ENCODE measurements around the gene OSM.
"Not testable (repeated sequence)": the region's sequence is repeated elsewhere in the genome, so short reads cannot be mapped to it uniquely, and the experiment has no call there.

OSM gene

DNA sequence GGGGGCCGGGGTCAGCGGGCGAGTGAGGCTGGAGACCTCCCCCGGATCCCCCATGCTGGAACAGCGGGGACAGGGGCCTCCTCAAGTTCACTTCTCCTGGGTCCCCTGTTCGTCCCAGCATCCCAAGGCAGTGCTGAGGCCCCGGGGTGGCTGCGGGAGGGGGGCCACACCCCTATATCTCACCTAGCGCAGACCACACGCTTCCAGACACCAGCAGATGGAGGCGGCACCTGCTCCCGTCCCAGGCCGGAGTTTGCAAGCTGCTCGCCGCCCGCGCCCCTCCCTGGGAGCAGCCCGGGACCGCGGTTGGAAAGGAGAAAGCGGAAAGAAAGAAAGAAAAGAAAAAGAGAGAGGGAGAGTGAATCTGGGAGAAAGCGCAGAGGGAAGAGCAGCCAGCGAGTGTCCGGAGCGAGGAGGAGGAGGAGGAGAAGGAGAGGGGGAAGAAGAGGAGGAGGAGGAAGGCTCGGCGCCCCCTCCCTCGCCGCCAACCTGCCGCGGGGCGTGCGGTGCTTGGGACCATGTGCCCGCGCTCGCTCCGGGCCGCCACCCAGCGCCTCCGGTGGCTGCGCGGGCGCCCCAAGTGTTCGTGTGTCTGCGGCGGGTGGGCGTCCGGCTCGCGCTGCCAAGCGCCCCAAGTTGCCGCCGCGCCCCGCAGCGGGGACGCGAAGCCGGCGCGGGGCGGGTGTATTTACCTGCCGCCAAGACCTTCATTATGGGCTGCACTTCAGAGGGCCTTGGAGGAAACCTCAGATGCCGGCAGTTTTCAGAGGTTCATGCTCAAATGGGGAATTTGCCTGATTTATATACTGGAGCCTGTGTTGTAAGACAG is 20.5 kb downstream of the OSM start, which contains the start of gene LIF:
LIF (minus strand) TSS at position 775 of the 829 bp plus-strand sequence; CDS start at position 711, 64 bp downstream.
- peak in 3 of 56 donors; percentile 21 to 29 (median 24) for DNase-seq

GRCh38 chr22:30245181-30245984 is 21.3 kb downstream of the OSM start:
- no peak for DNase-seq

DNA sequence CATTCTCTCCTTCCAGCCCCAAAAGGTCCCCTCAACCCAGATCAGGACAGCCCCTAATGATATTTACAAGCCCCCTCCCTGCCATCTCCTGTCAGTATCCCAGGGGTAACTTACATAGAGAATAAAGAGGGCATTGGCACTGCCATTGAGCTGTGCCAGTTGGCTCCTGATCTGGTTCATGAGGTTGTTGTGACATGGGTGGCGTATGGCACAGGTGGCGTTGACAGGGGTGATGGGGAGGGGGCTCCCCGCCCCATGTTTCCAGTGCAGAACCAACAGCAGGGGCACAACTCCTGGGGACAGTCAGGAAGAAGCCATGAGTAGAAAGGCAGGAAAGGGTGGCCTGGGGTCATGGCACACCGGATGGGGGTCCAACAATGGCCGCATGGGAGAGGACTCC is 22.0 kb downstream of the OSM start:
- DNase-seq = no peak

- no peak for DNase-seq
Measured at GRCh38 chr22:30244066-30244465, 22.6 kb downstream of the OSM start.

DNA sequence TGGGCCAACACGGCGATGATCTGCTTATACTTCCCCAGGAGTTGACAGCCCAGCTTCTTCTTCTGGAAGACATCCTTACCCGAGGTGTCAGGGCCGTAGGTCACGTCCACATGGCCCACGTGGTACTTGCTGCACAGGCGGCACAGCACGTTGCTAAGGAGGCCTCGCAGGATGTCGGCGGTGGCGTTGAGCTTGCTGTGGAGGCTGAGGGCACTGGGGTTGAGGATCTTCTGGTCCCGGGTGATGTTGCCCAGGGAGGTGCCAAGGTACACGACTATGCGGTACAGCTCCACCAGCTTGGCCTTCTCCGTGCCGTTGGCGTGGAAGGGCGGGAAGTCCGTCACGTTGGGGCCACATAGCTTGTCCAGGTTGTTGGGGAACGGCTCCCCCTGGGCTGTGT is 23.0 kb downstream of the OSM start:
- no peak for DNase-seq

GRCh38 chr22:30241576-30242371 is 24.9 kb downstream of the OSM start:
- no peak for DNase-seq

GRCh38 chr22:30240541-30241417 is 25.9 kb downstream of the OSM start:
- DNase-seq = no peak

DNA sequence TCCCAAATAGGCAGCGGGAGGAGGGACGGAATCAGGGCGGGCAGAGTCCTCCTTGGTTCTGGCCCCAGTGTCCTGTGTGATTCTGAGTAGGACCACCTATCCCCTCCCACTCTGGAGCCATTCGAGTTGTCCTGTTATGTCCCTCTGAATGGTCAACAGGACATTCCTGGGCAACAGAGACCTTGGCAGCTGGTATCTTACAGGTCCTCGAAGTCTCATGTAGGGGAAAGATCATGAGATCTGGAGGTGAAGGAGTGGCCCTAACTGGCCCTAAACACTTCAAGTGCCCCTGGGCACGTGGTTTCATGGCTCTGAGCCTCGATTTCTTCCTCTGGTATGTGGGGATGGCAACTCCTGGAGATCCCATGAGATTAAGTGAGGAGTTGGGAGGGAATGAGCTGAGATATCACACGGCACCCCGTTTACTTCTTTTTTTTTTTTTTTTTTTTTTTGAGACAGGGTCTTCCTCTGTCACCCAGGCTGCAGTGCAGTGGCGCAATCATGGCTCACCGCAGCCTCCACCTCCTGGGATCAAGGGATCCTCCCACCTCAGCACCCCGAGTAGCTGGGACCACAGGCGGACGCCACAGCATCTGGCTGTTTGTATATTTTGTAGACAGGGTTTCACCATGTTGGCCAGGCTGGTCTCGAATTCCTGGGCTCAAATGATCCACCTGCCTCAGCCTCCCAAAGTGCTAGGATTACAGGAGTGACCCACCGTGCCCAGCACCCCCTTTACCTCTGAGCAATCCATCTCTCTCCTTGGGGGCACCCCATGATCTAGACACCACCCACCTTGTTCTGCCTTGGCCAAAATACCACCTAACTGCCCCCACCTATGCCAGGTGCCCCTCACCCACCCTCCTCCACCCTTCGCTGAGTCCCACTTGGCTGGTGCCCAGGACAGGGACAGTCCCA is 26.9 kb downstream of the OSM start:
- DNase-seq = no peak

- DNase-seq = no peak
Measured at GRCh38 chr22:30238661-30239487, 27.8 kb downstream of the OSM start.

DNA sequence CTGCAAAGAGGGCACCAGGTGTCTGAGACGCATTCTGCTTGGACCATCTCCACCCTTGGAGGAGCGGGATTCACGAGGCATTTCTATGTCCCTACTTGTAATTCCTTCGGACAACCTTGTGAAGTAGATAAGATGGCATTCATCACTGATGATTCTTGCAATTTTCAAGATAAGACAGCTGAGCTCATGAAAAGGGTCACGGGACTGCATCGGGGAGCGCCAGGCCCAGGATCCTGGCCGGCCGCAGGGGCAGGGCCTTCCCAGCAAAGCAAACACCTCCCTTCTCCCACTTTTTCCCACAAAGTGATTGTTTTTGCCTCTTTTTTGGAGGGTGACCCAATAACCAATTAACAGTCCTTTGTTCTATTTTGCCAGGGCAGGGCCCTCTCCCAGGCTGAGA is 28.5 kb downstream of the OSM start:
- DNase-seq = no peak

- no peak for DNase-seq
Measured at GRCh38 chr22:30236875-30237274, 29.8 kb downstream of the OSM start.

- DNase-seq = no peak
Measured at GRCh38 chr22:30235687-30236170, 30.9 kb downstream of the OSM start.

DNA sequence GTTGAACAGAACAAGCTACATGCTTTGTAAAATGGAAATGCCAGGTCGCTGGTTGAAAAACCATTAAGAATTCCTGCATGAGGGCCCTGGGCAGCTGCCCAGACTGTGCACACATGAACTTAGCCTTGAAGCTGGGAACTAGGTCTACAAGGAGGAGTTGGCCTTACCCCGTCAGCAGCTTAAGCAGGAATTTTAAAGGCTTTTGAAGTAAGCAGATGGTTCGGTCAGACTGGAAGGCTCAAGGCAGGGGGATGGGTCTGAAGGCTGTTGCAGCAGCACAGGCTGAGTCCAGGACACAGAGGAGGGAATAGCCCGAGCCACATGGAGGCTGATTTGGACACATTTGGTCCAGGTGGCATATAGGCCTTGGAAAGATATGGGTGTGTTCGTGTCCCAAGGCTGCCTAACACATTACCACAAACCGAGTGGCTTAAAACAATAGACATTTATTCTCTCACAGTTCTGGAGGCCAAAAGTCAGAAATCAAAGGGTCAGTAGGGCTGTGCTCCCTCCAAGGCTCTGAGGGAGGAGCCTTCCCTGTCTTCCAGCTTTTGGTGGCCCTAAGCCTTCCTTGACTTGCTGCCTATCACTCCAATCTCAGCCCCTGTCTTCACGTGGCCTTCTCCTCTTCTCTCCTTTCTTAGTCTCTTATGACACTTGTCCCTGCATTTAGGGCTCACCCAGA is 31.7 kb downstream of the OSM start:
- DNase-seq = peak in 5 of 56 donors; percentile 4 to 21 (median 13)

DNA sequence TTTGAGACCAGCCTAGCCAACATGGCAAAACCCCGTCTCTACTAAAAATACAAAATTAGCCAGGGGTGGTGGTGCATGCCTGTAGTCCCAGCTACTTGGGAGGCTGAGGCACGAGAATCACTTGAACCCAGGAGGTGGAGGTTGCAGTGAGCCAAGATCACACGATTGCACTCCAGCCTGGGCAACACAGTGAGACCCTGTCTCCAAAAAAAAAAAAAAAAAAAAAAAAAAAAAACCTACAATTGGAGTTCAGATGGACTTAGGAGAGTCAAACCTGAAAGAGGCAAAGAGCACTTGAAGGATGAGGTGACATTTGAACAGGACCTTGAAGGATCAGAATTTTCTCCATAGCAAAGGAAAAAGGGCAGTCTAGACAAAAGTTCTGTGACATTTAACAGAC is 32.3 kb downstream of the OSM start:
- not testable (repeated sequence) for DNase-seq

GRCh38 chr22:30233582-30233981 is 33.1 kb downstream of the OSM start:
- DNase-seq = no peak

DNA sequence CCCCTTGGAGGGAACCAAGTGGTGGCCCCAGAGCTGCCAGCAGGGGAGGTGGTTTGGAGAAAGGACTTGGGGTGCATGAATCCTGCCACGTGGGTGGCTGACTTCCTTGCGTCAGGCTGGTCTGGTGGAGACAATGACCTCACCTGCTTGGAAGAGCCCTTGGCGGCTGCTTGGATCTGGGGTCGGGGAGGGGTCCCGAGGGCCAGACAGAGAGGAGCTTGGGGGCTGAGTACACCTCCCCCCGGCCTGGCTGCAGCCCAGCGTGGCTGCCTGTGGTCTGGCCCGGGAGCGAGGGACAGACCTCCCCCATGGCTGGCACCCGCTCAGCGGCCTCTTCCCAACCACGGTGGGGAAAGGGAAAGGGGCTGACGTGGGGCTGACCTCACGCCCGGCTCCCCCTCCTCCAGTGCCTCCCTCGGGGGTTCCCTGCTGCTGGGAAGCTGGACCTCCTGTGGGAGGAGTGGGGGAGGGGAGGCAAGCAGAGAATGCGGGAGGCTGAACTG is 33.9 kb downstream of the OSM start:
- DNase-seq = no peak

DNA sequence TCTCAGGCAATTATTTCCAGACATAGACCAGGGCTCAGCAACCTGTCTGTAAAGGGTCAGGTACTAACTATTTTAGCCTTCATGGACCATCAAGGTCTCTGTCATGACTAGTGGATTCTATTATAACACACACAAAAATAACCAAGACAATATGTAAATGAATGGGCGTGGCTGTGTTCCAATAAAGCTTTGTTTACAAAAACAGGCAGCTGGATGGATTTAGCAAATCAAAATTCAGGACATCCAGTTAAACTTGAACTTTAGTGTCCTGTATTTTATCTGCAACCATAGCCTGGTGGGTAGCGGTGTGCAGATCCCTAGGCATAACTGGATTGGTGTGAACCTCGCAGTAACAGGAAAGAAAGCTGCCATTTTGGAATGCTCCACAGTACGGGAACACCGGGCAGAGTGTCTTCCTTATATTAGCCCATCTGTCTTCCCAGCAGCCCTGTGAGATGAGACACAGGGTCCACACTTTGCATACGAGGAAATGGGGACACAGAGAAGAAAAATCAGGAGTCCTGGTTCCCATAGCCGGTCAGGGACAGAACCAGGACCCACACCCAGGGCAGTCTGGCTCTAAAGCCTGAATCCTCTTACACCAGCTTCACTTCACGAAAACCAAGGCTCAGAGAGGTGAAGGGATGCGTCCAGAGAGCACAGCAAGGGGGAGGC is 35.7 kb downstream of the OSM start:
- DNase-seq = no peak
